B cell (primary cell): ENCODE measurements around the gene PTPRO. TPM values are rescaled to one million over a fixed set of nuclear protein-coding genes. Genes with fewer than 3 reads are reported as not detected.

Experiments used
- ATAC-seq: fragments of 200-7000 bp; cut with Tn5 transposase; one replicate; pipeline ENCODE4 v1.10.0; 2021; ENCODE audit warnings: low read depth, mild to moderate bottlenecking, moderate number of reproducible peaks, moderate library complexity
- CTCF ChIA-PET: fragments of 350-600 bp; sonication (Branson Sonifier 250); formaldehyde crosslinking; loops from one replicate; lab custom pipeline; 2021; ENCODE audit warnings: antibody characterized with exemption, inconsistent platforms; lab: Charles Lee
- POLR2A ChIA-PET: fragments of 350-600 bp; sonication (Branson Sonifier 250); formaldehyde crosslinking; loops from one replicate; lab custom pipeline; 2021; ENCODE audit warnings: antibody characterized with exemption; lab: Charles Lee
- DNase-seq: peaks from one replicate; pipeline ENCODE4 v3.0.0; 2013
- H2AFZ ChIP-seq: 2 replicates; pipeline ENCODE4 v1.6.1; 2012; ENCODE audit warnings: mild to moderate bottlenecking, low read depth, low read length; ENCODE audit not compliant: insufficient read depth, poor library complexity, severe bottlenecking
- H3K27ac ChIP-seq, 2 donors: 1 replicate in 1 of 2; 2 replicates in 1 of 2; pipeline ENCODE4 v1.5.1; 2012 to 2013; ENCODE audit warnings: low read length in 2 of 2, mild to moderate bottlenecking in 2 of 2, moderate library complexity in 1 of 2
- H3K27me3 ChIP-seq, 4 experiments: fragments of 200-600 bp in 1 of 4; sonication (generic) in 1 of 4; replicated peaks in 1 of 4; 1 replicate in 2 of 4; 2 replicates in 2 of 4; pipeline versions ENCODE4 v1.6.1 to v1.7.0; 2013 to 2016; ENCODE audit warnings: low read length in 3 of 4, mild to moderate bottlenecking in 2 of 4, mixed read lengths in 1 of 4, moderate library complexity in 1 of 4; ENCODE audit not compliant: insufficient read depth in 4 of 4, control insufficient read depth in 3 of 4; ENCODE audit errors: control extremely low read depth in 1 of 4
- H3K36me3 ChIP-seq, 2 experiments: replicated peaks in 1 of 2; 1 replicate in 1 of 2; 2 replicates in 1 of 2; pipeline versions ENCODE4 v1.6.1 to v1.7.1; 2013; ENCODE audit warnings: low read length in 1 of 2; ENCODE audit not compliant: insufficient read depth in 2 of 2, control insufficient read depth in 1 of 2; ENCODE audit errors: control extremely low read depth in 1 of 2, extremely low read depth in 1 of 2
- H3K4me1 ChIP-seq, 2 donors: fragments of 200-600 bp in 1 of 2; sonication (generic) in 1 of 2; 1 replicate in 1 of 2; 2 replicates in 1 of 2; pipeline versions ENCODE4 v1.5.1 to v1.6.1; 2013 to 2017; ENCODE audit warnings: low read length in 2 of 2; ENCODE audit not compliant: control insufficient read depth in 2 of 2, insufficient read depth in 2 of 2
- H3K4me2 ChIP-seq: replicated peaks from 2 replicates; pipeline ENCODE3; 2012; ENCODE audit warnings: mild to moderate bottlenecking, low read depth, low read length; ENCODE audit not compliant: poor library complexity, severe bottlenecking
- H3K4me3 ChIP-seq, 5 experiments: fragments of 200-600 bp in 1 of 5; sonication (generic) in 1 of 5; 1 replicate in 3 of 5; 2 replicates in 2 of 5; pipeline versions ENCODE4 v1.5.1 to v1.7.0; 2011 to 2016; ENCODE audit warnings: low read length in 4 of 5, mild to moderate bottlenecking in 4 of 5, low read depth in 2 of 5, control low read depth in 1 of 5, moderate library complexity in 1 of 5; ENCODE audit not compliant: insufficient read depth in 1 of 5; ENCODE audit errors: control extremely low read depth in 1 of 5, extremely low read depth in 1 of 5
- H3K79me2 ChIP-seq: fragments of 200-600 bp; sonication (generic); one replicate; pipeline ENCODE4 v1.6.0; 2016; ENCODE audit warnings: low read length; ENCODE audit not compliant: control insufficient read depth, insufficient read depth
- H3K9ac ChIP-seq: fragments of 200-600 bp; sonication (generic); 2 replicates; pipeline ENCODE4 v1.6.1; 2017; ENCODE audit warnings: mild to moderate bottlenecking, low read length, moderate library complexity
- H3K9me3 ChIP-seq, 3 donors: one replicate each; pipeline versions ENCODE4 v1.6.1 to v1.7.1; 2013; ENCODE audit warnings: low read length in 2 of 3; ENCODE audit not compliant: control insufficient read depth in 2 of 3, insufficient read depth in 1 of 3; ENCODE audit errors: control extremely low read depth in 1 of 3
- H4K20me1 ChIP-seq: 2 replicates; pipeline ENCODE4 v1.6.0; 2012; ENCODE audit warnings: mild to moderate bottlenecking, low read length; ENCODE audit not compliant: insufficient read depth, control insufficient read depth, poor library complexity, severe bottlenecking
- H3K27ac Mint-ChIP-seq: one replicate; pipeline ENCODE4 v1.8.0; 2021; ENCODE audit warnings: mixed read lengths
- H3K27me3 Mint-ChIP-seq: one replicate; pipeline ENCODE4 v1.8.0; 2021; ENCODE audit warnings: mixed read lengths
- H3K4me1 Mint-ChIP-seq: one replicate; pipeline ENCODE4 v1.8.0; 2021; ENCODE audit warnings: mixed read lengths
- H3K4me3 Mint-ChIP-seq: one replicate; pipeline ENCODE4 v1.8.0; 2021; ENCODE audit warnings: mixed read lengths
- H3K9me3 Mint-ChIP-seq: one replicate; pipeline ENCODE4 v1.8.0; 2022; ENCODE audit warnings: mixed read lengths; ENCODE audit not compliant: insufficient read depth
- EZH2 ChIP-seq: IDR thresholded peaks from 2 replicates; pipeline ENCODE4 v1.6.1; 2012; ENCODE audit warnings: borderline replicate concordance, low read depth, mild to moderate bottlenecking, moderate library complexity, low read length; ENCODE audit not compliant: insufficient read depth, poor library complexity, severe bottlenecking
- WGBS: methylation state at CpG from one replicate; pipeline ENCODE4 v1.1.5; 2013; ENCODE audit warnings: missing lambda C conversion rate; ENCODE audit not compliant: insufficient coverage; 5-methylcytosine and 5-hydroxymethylcytosine counted together
- intact Hi-C: fragments of 100-400 bp; cut with micrococcal nuclease; formaldehyde crosslinking; loops from one replicate; pipeline ENCODE4 v1.10.0; 2022
- polyA plus RNA-seq: library from polyadenylated mRNA; depleted of rRNA; stranded (reverse); fragments of >200 nt; gene quantifications from 2 replicates; pipeline ENCODE4 v1.2.3, GENCODE V29; 2012
- total RNA-seq, 2 donors: library from RNA; stranded (reverse); fragments of 120-200 nt in 1 of 2; gene quantifications; 1 replicate in 1 of 2; 2 replicates in 1 of 2; pipeline versions ENCODE4 v1.2.3 to v1.2.4, GENCODE V29; 2013 to 2022
- TF ChIP-seq, protein P1 (sequence below): fragments of 200-600 bp; IDR thresholded peaks from one replicate; pipeline ENCODE4 v1.8.0; 2022; ENCODE audit warnings: antibody characterized with exemption, mild to moderate bottlenecking

The PTPRO gene
- total and polyA plus RNA-seq, 2 donors (not counting 1 experiment from before 2014, with no cell fraction given) = 23.1 to 23.6 TPM

DNA sequence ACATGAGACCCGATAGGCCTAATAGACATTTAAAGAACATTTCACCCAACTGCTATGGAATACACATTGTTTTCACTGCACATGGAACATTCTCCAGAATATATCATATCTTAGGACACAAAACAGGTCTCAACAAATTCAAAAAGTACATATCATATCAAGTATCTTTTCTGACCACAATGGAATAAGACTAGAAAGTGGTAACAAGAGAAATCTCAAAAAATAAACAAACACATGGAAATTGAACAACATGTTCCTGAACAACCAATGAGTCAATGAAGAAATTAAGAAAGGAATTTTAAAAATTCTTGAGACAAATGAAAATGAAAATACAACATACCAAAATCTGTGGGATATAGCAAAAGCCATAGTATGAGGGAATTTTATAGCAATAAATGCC lies 208.1 kb downstream of the PTPRO start:
- POLR2A ChIA-PET = no interaction called here
- H3K9me3 Mint-ChIP-seq = peaks cover 4% of the 10 kb centered on the region
- Histone ChIP-seq H3K9ac (no peak overlapping the region), H4K20me1 (no peaks in the 10 kb centered on the region), H3K4me2 (no peak overlapping the region), H3K4me1 (peaks cover 15 to 18% of the 10 kb centered on the region in 2 donors), H3K36me3 (no peaks in the 10 kb centered on the region), H3K27ac (no peak overlapping the region), H3K27me3 (no peaks in the 10 kb centered on the region), H3K4me3 (no peak overlapping the region), H3K9me3 (peaks cover 0 to 7% (median 4%) of the 10 kb centered on the region in 3 donors), H3K79me2 (no peaks in the 10 kb centered on the region), H2AFZ (no peak overlapping the region)
- peaks cover 23% of the 10 kb centered on the region for H3K4me1 Mint-ChIP-seq
- no peaks in the 10 kb centered on the region for H3K27me3 Mint-ChIP-seq
- intact Hi-C loops = loop anchor here (5.0 kb wide), 1 partner anchor 257 kb away; the partner anchor contains the start of gene EPS8
- CTCF ChIA-PET = interaction anchor here (3.1 to 13.5 kb wide), 4 partner anchors 16 to 61 kb away, joined by 48 to 702 read pairs (median 98); no protein-coding TSS in a partner anchor
- TF ChIP-seq, protein P1, sequence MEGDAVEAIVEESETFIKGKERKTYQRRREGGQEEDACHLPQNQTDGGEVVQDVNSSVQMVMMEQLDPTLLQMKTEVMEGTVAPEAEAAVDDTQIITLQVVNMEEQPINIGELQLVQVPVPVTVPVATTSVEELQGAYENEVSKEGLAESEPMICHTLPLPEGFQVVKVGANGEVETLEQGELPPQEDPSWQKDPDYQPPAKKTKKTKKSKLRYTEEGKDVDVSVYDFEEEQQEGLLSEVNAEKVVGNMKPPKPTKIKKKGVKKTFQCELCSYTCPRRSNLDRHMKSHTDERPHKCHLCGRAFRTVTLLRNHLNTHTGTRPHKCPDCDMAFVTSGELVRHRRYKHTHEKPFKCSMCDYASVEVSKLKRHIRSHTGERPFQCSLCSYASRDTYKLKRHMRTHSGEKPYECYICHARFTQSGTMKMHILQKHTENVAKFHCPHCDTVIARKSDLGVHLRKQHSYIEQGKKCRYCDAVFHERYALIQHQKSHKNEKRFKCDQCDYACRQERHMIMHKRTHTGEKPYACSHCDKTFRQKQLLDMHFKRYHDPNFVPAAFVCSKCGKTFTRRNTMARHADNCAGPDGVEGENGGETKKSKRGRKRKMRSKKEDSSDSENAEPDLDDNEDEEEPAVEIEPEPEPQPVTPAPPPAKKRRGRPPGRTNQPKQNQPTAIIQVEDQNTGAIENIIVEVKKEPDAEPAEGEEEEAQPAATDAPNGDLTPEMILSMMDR = no peak
- TF ChIP-seq EZH2 = no peak
- ATAC-seq (no peak), DNase-seq (no peak)
- H3K27ac Mint-ChIP-seq = no peak overlapping the region
- no peak overlapping the region for H3K4me3 Mint-ChIP-seq
- 100% methylated on average over 1 of the region's 1 CpG for WGBS

DNA sequence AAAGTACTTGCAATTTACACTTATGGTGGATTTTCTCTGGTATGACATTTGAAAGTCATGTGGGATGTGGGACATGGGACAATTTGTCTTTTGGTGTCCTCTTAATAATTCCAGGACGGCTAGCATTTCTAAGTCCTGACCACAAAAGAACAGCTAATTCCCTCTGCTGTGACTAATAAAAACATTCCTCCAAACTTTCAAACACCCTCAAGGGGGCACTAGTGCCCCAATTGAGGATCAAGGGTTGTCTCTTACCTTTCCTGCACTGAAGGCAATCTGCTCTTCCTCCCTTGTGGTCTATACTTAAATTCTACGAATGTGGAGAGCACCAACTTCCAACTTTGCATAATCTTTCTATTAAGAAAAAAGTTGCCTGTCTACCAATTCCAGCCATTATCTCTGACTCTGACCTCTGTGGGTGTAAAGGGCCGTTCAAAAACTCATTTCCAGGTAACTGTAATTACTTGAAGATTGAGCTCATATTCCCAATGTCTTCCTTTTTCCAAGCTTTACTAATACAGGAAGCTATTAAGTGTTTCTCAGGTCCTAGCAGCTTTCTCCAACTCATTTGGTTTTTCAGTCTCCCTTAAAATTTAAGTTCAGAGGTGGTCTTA lies 210.2 kb downstream of the PTPRO start:
- Histone ChIP-seq H3K4me1 (peaks cover 15 to 16% of the 10 kb centered on the region in 2 donors), H4K20me1 (no peaks in the 10 kb centered on the region), H3K4me3 (no peak overlapping the region), H3K4me2 (no peak overlapping the region), H3K27me3 (no peaks in the 10 kb centered on the region), H3K36me3 (no peaks in the 10 kb centered on the region), H3K9ac (no peak overlapping the region), H2AFZ (peak overlapping the region; percentile 20), H3K27ac (no peak overlapping the region), H3K79me2 (no peaks in the 10 kb centered on the region), H3K9me3 (peaks cover 0 to 7% (median 4%) of the 10 kb centered on the region in 3 donors)
- Mint-ChIP-seq H3K27me3 (no peaks in the 10 kb centered on the region), H3K4me3 (no peak overlapping the region), H3K27ac (no peak overlapping the region), H3K4me1 (peaks cover 17% of the 10 kb centered on the region), H3K9me3 (peaks cover 4% of the 10 kb centered on the region)
- ATAC-seq = peak; percentile 84
- CTCF ChIA-PET = interaction anchor here (0.6 to 13.5 kb wide), 40 partner anchors 9 to 763 kb away, joined by 3 to 702 read pairs (median 4); partner anchors contain the start of genes DERA and RERG
- peak; percentile 76 for DNase-seq
- WGBS = 0% methylated on average over 1 of the region's 3 CpGs
- TF ChIP-seq, protein P1 = peak; percentile 85
- no peak for TF ChIP-seq EZH2
- intact Hi-C loops = loop anchor here (1.0 to 5.0 kb wide), 6 partner anchors 14 to 367 kb away; partner anchors contain the start of gene EPS8
- POLR2A ChIA-PET = interaction anchor here (1.0 to 1.5 kb wide), 2 partner anchors 38 to 52 kb away, joined by 3 to 4 read pairs; no protein-coding TSS in a partner anchor
